Fibroblast of lung (primary cell): Measurements from ENCODE around the gene JMJD6. TPM values are rescaled to one million over a fixed set of nuclear protein-coding genes. Genes with fewer than 3 reads are reported as not detected.

Experiments
- DNase-seq, 2 donors: peaks; one replicate each; pipeline versions ENCODE4 v3.0.0 to v3.0.0-alpha.2; 2010; ENCODE audit warnings: low read depth in 2 of 2
- H2AFZ ChIP-seq: 2 replicates; pipeline ENCODE4 v1.5.1; 2012; ENCODE audit warnings: low read length, control low read depth, inconsistent platforms
- H3K27ac ChIP-seq: 2 replicates; pipeline ENCODE4 v1.5.1; 2011; ENCODE audit warnings: low read length, control low read depth; ENCODE audit not compliant: insufficient read depth
- H3K27me3 ChIP-seq: 2 replicates; pipeline ENCODE4 v1.5.1; 2011; ENCODE audit warnings: mild to moderate bottlenecking, low read length; ENCODE audit not compliant: control insufficient read depth, insufficient read depth
- H3K36me3 ChIP-seq: 2 replicates; pipeline ENCODE4 v1.5.1; 2011; ENCODE audit warnings: low read length; ENCODE audit not compliant: control insufficient read depth, insufficient read depth
- H3K4me1 ChIP-seq: 2 replicates; pipeline ENCODE4 v1.5.1; 2011; ENCODE audit warnings: low read length; ENCODE audit not compliant: control insufficient read depth, insufficient read depth; ENCODE audit errors: extremely low read depth
- H3K4me2 ChIP-seq: 2 replicates; pipeline ENCODE4 v1.5.1; 2011; ENCODE audit warnings: low read length, control low read depth; ENCODE audit not compliant: insufficient read depth; ENCODE audit errors: extremely low read depth
- H3K4me3 ChIP-seq, 4 experiments: fragments of 200-600 bp in 1 of 4; sonication (generic) in 1 of 4; replicated peaks in 1 of 4; 2 replicates each; pipeline ENCODE4 v1.5.1; 2011 to 2016; ENCODE audit warnings: low read length in 4 of 4, low read depth in 3 of 4, mild to moderate bottlenecking in 3 of 4, control low read depth in 2 of 4, inconsistent platforms in 1 of 4, mixed read lengths in 1 of 4; ENCODE audit not compliant: insufficient read depth in 1 of 4; ENCODE audit errors: control extremely low read depth in 1 of 4
- H3K79me2 ChIP-seq: 2 replicates; pipeline ENCODE4 v1.5.1; 2012; ENCODE audit warnings: mild to moderate bottlenecking, low read length, inconsistent platforms; ENCODE audit not compliant: control insufficient read depth, insufficient read depth
- H3K9ac ChIP-seq: 2 replicates; pipeline ENCODE4 v1.5.1; 2011; ENCODE audit warnings: mild to moderate bottlenecking, low read length, control low read depth; ENCODE audit not compliant: insufficient read depth
- H3K9me3 ChIP-seq: 2 replicates; pipeline ENCODE4 v1.5.1; 2012; ENCODE audit warnings: low read depth, low read length; ENCODE audit not compliant: control insufficient read depth, insufficient read depth
- H4K20me1 ChIP-seq: 2 replicates; pipeline ENCODE4 v1.5.1; 2011; ENCODE audit warnings: low read length; ENCODE audit not compliant: control insufficient read depth, insufficient read depth; ENCODE audit errors: extremely low read depth
- EZH2 ChIP-seq: IDR thresholded peaks from 2 replicates; pipeline ENCODE4 v1.5.1; 2012; ENCODE audit warnings: low read length, control low read depth, mild to moderate bottlenecking; ENCODE audit errors: missing control alignments
- polyA plus RNA-seq, 2 donors: library from polyadenylated mRNA; depleted of rRNA in 1 of 2; stranded (reverse) in 1 of 2; unstranded in 1 of 2; fragments of >200 nt; gene quantifications; 2 replicates each; pipeline ENCODE4 v1.2.1, GENCODE V29; 2011 to 2012; ENCODE audit warnings: missing spikeins in 1 of 2
- total RNA-seq: library from RNA; depleted of rRNA; stranded (reverse); fragments of >200 nt; gene quantifications from 2 replicates; pipeline ENCODE4 v1.2.1, GENCODE V29; 2014
- TF ChIP-seq, protein P1 (sequence below), 2 donors: IDR thresholded peaks in 1 of 2; conservative IDR thresholded peaks in 1 of 2; 1 replicate in 1 of 2; 2 replicates in 1 of 2; pipeline ENCODE4 v1.5.1; 2011 to 2012; ENCODE audit warnings: low read length in 2 of 2, control low read depth in 1 of 2, inconsistent platforms in 1 of 2, low read depth in 1 of 2, mild to moderate bottlenecking in 1 of 2

JMJD6 gene
- total and polyA plus RNA-seq, 2 donors (not counting 1 experiment from before 2014, with no cell fraction given) = 16.2 to 17.7 TPM

DNA sequence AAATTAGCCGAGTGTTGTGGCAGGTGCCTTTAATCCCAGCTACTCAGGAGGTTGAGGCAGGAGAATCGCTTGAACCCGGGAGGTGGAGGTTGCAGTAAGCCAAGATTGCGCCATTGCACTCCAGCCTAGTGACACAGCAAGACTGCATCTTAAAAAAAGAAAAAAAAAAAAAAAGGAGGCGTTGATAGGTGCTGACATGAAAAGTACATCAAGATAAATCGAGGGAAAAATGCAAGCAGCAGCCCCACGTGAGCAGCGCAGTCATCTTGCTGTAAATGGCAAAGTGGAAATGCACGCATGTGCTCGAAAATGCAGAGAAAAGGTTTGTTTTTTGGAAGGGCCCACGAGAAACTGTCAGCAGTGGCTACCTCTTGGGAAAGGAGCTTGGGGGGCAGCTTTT, 36.5 kb downstream of the JMJD6 start:
- H4K20me1 ChIP-seq = no peaks in the 10 kb centered on the region
- no peak overlapping the region for H3K4me3 ChIP-seq
- no peak overlapping the region for H3K27ac ChIP-seq
- no peak for DNase-seq
- H3K4me1 ChIP-seq = peaks cover 16% of the 10 kb centered on the region
- no peak overlapping the region for H2AFZ ChIP-seq
- peaks cover 4% of the 10 kb centered on the region for H3K36me3 ChIP-seq
- no peak overlapping the region for H3K9ac ChIP-seq
- TF ChIP-seq, protein P1, sequence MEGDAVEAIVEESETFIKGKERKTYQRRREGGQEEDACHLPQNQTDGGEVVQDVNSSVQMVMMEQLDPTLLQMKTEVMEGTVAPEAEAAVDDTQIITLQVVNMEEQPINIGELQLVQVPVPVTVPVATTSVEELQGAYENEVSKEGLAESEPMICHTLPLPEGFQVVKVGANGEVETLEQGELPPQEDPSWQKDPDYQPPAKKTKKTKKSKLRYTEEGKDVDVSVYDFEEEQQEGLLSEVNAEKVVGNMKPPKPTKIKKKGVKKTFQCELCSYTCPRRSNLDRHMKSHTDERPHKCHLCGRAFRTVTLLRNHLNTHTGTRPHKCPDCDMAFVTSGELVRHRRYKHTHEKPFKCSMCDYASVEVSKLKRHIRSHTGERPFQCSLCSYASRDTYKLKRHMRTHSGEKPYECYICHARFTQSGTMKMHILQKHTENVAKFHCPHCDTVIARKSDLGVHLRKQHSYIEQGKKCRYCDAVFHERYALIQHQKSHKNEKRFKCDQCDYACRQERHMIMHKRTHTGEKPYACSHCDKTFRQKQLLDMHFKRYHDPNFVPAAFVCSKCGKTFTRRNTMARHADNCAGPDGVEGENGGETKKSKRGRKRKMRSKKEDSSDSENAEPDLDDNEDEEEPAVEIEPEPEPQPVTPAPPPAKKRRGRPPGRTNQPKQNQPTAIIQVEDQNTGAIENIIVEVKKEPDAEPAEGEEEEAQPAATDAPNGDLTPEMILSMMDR (conservative IDR thresholded peaks at IDR 0.05 in 1 of 2, IDR thresholded peaks at IDR 0.05 in 1 of 2; ENCODE audit: low read depth in 1 of 2, low read length in 2 of 2) = no peak
- no peak for TF ChIP-seq EZH2
- no peak overlapping the region for H3K4me2 ChIP-seq
- H3K9me3 ChIP-seq = no peaks in the 10 kb centered on the region
- H3K79me2 ChIP-seq = peaks cover 21% of the 10 kb centered on the region
- no peaks in the 10 kb centered on the region for H3K27me3 ChIP-seq

DNA sequence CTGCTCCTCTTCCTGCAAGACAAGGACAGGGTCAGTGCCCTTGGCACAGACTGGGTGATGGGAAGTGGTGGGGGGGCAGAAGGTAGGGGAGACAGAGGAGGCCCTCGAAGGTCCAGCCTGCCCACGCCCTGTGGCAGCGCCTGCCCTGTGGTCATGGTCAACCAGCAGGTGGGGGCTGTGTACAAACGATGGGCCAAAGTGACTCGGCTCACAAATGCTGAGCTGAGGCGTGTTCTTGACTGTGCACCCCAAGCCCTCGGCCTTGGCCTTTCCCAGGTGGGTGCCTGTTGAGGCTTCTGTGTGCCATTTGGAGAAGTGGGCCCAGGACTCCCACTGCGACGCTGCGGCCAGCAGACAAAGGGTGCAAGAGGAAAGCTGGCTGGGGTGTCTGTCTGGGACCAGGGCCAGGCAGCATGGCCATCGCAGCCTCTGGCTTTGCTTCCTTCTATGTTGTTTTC, 38.2 kb downstream of the JMJD6 start:
- no peak overlapping the region for H2AFZ ChIP-seq

DNA sequence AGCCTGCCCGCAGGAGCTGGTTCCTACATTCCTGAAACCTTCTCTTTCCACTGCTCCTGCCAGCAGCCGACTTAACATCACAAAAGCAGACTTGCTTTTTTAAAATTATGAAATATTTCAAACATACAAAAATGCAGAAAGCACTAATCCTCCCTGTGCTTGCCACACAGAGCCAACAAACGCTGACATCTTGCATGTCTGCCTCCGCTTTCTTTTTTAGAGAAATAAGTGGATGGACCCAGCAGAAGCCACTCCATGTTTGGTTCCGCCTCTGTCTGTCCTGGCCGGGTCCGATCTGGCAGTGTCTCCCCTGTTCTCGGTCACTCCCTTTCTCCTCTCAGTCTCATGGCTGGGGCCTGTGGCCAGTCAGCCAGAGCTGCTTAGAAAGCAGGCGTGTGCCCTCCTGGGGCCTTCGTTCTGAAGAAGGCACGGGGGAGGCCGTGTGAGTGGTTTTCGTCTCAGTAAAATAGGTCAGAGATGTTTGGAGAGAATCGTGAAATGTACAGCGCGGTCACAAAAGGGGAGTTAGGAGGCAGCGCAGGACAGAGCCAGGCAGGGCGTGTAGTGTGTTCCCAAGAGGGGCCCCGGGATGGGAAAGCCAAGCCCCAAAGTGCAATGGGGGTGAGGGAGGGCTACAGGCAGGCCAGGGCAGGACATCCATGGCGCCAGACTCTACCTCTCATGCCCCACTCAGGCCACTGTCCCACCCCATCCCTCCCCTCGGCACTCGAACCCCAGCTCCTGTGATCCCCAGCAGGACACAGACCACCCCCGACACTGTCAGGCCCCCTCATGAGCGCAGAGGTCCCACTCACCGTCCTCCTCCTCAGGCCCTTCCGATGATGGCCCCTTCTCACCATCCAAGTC, 38.9 kb downstream of the JMJD6 start:
- H3K27ac ChIP-seq = peak overlapping the region; percentile 60
- DNase-seq = no peak
- H4K20me1 ChIP-seq = no peaks in the 10 kb centered on the region

More for the DNA sequence above, 38.2 kb downstream of the JMJD6 start:
- DNase-seq = peak in 1 of 2 donors; percentile 41
- no peak overlapping the region for H3K4me3 ChIP-seq
- no peak overlapping the region for H3K9ac ChIP-seq
- no peaks in the 10 kb centered on the region for H4K20me1 ChIP-seq
- H3K4me1 ChIP-seq = peaks cover 16% of the 10 kb centered on the region
- peak overlapping the region; percentile 60 for H3K27ac ChIP-seq
- H3K9me3 ChIP-seq = no peaks in the 10 kb centered on the region
- TF ChIP-seq, protein P1 (conservative IDR thresholded peaks at IDR 0.05 in 1 of 2, IDR thresholded peaks at IDR 0.05 in 1 of 2; ENCODE audit: low read depth in 1 of 2, low read length in 2 of 2) = no peak
- peaks cover 15% of the 10 kb centered on the region for H3K79me2 ChIP-seq
- H3K36me3 ChIP-seq = peaks cover 10% of the 10 kb centered on the region
- peak overlapping the region; percentile 65 for H3K4me2 ChIP-seq
- no peaks in the 10 kb centered on the region for H3K27me3 ChIP-seq

More for the DNA sequence above, 38.9 kb downstream of the JMJD6 start:
- H3K9me3 ChIP-seq = no peaks in the 10 kb centered on the region
- no peaks in the 10 kb centered on the region for H3K27me3 ChIP-seq
- peaks cover 15% of the 10 kb centered on the region for H3K79me2 ChIP-seq
- TF ChIP-seq EZH2 = no peak
- TF ChIP-seq, protein P1 (conservative IDR thresholded peaks at IDR 0.05 in 1 of 2, IDR thresholded peaks at IDR 0.05 in 1 of 2; ENCODE audit: low read depth in 1 of 2, low read length in 2 of 2) = no peak
- H2AFZ ChIP-seq = no peak overlapping the region
- peak overlapping the region; percentile 65 for H3K4me2 ChIP-seq
- H3K9ac ChIP-seq = no peak overlapping the region
- peaks cover 18% of the 10 kb centered on the region for H3K4me1 ChIP-seq
- H3K4me3 ChIP-seq = no peak overlapping the region
- H3K36me3 ChIP-seq = peaks cover 14% of the 10 kb centered on the region
